SK-N-SH (cell line): ENCODE results near the gene FHL2.

Source experiments
- CTCF ChIP-seq: fragments of 200-600 bp; sonication (generic); IDR thresholded peaks from 2 replicates; pipeline ENCODE4 v1.6.1; 2017; ENCODE audit warnings: antibody characterized with exemption, mild to moderate bottlenecking, moderate library complexity
- POLR2AphosphoS5 ChIP-seq: IDR thresholded peaks from 2 replicates; pipeline ENCODE4 v1.6.1; 2012; ENCODE audit warnings: low read depth, low read length

- no peak for TF ChIP-seq CTCF
- no peak for TF ChIP-seq POLR2AphosphoS5
Measured at GRCh38 chr2:105368759-105369408, 30.0 kb downstream of the FHL2 start.
